ENCODE measurements around the gene SPATA17.

- TF ChIP-seq MXI1 (IDR thresholded peaks at IDR 0.05; ENCODE audit: low read depth, low read length) = no peak
- TF ChIP-seq EZH2phosphoT487 (IDR thresholded peaks at IDR 0.05; ENCODE audit: borderline replicate concordance, low read depth) = no peak
- no peak for TF ChIP-seq TAF1 (IDR thresholded peaks at IDR 0.05; ENCODE audit: borderline replicate concordance, low read depth, low read length)
- TF ChIP-seq GATA2 (CRISPR knock-in tag; IDR thresholded peaks at IDR 0.05) = no peak
- no peak for TF ChIP-seq RFX5 (IDR thresholded peaks at IDR 0.05; ENCODE audit: low read length)
- no peak for TF ChIP-seq POLR2AphosphoS5 (IDR thresholded peaks at IDR 0.05; ENCODE audit: low read depth, low read length)
These were observed 250.6 kb downstream of the SPATA17 start for GRCh38 chr1:217881607-217882332.
